Peyer's patch (tissue), 4 donors: Measurements from ENCODE around the gene DNAH17. TPM values are rescaled to one million over a fixed set of nuclear protein-coding genes. Genes with fewer than 3 reads are reported as not detected.
A peak's percentile ranks its signal among the peaks of the same experiment; 100 is the strongest.

ENCODE experiments used
- DNase-seq, 3 donors: peaks; one replicate each; pipeline ENCODE4 v3.0.0-alpha.2; 2017 to 2019
- H3K27ac ChIP-seq, 4 donors: fragments of 200-600 bp; sonication (generic); one replicate each; pipeline ENCODE4 v1.5.1; 2016 to 2019
- H3K27me3 ChIP-seq, 2 donors: fragments of 200-600 bp; sonication (generic); one replicate each; pipeline ENCODE4 v1.5.1; 2019
- H3K36me3 ChIP-seq, 3 donors: fragments of 200-600 bp; sonication (generic); one replicate each; pipeline ENCODE4 v1.5.1; 2016 to 2019
- H3K4me1 ChIP-seq, 4 donors: fragments of 200-600 bp; sonication (generic); one replicate each; pipeline ENCODE4 v1.5.1; 2016 to 2019
- H3K4me3 ChIP-seq, 4 donors: fragments of 200-600 bp; sonication (generic); 1 replicate in 3 of 4; 2 replicates in 1 of 4; pipeline ENCODE4 v1.5.1; 2016 to 2019; ENCODE audit warnings: mild to moderate bottlenecking in 1 of 4
- H3K9me3 ChIP-seq, 4 donors: fragments of 200-600 bp; sonication (generic); one replicate each; pipeline ENCODE4 v1.5.1; 2016 to 2019; ENCODE audit warnings: mild to moderate bottlenecking in 1 of 4
- POLR2A ChIP-seq, 2 donors: fragments of 450-650 bp; IDR thresholded peaks; one replicate each; pipeline ENCODE4 v1.5.1; 2017; ENCODE audit warnings: antibody characterized with exemption in 2 of 2, mild to moderate bottlenecking in 2 of 2, moderate library complexity in 2 of 2
- small RNA-seq, 2 donors: library from RNA; depleted of rRNA; stranded (forward); fragments of <200 nt; gene quantifications; one replicate each; pipeline ENCODE3, GENCODE V24; 2016
- total RNA-seq, 4 donors: library from RNA; depleted of rRNA; stranded (reverse); fragments of >200 nt; gene quantifications; one replicate each; pipeline ENCODE4 v1.1.0, GENCODE V29; 2016
- TF ChIP-seq, protein P1 (sequence below), 6 experiments: fragments of 450-650 bp in 4 of 6; fragments of 200-600 bp in 2 of 6; sonication (generic) in 1 of 6; IDR thresholded peaks; one replicate each; pipeline ENCODE4 v1.5.1; 2017 to 2019; ENCODE audit warnings: antibody characterized with exemption in 6 of 6, mild to moderate bottlenecking in 3 of 6, moderate library complexity in 1 of 6

The DNAH17 gene
- total RNA-seq, 4 donors from 2014 or later, result under 0.01 to 0.67 TPM; not detected in 2

DNA sequence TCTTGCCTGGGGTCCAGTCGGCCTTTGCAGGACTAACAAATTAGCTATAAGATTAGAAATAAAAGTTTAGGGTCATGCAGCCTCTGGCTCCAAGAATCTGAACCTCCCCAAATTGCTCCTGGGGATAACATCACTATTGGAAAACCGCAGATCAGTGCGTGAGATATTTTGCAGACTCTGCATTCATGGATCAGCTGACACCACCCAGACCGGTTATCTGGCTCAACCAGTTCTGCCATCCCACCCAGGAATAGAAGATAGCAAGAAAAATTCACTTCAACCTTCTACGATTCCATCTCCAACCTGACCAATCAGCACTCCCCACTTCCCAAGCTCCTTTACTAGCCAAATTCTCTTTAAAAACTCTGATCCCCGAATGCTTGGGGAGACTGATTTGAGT is 203.0 kb downstream of the DNAH17 start:
- no peak for TF ChIP-seq POLR2A (IDR thresholded peaks at IDR 0.05)
- TF ChIP-seq, protein P1, sequence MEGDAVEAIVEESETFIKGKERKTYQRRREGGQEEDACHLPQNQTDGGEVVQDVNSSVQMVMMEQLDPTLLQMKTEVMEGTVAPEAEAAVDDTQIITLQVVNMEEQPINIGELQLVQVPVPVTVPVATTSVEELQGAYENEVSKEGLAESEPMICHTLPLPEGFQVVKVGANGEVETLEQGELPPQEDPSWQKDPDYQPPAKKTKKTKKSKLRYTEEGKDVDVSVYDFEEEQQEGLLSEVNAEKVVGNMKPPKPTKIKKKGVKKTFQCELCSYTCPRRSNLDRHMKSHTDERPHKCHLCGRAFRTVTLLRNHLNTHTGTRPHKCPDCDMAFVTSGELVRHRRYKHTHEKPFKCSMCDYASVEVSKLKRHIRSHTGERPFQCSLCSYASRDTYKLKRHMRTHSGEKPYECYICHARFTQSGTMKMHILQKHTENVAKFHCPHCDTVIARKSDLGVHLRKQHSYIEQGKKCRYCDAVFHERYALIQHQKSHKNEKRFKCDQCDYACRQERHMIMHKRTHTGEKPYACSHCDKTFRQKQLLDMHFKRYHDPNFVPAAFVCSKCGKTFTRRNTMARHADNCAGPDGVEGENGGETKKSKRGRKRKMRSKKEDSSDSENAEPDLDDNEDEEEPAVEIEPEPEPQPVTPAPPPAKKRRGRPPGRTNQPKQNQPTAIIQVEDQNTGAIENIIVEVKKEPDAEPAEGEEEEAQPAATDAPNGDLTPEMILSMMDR (IDR thresholded peaks at IDR 0.05), result no peak
- DNase-seq, result no peak
- H3K27me3 ChIP-seq, result no peaks in the 10 kb centered on the region
- H3K9me3 ChIP-seq, result no peaks in the 10 kb centered on the region
- no peaks in the 10 kb centered on the region for H3K36me3 ChIP-seq
- H3K4me1 ChIP-seq, result peaks cover 0 to 9% (median 3%) of the 10 kb centered on the region in 4 donors
- H3K27ac ChIP-seq, result peak overlapping the region in 1 of 4 donors; percentile 44
- no peak overlapping the region for H3K4me3 ChIP-seq

Small RNA genes lying within 50 kb of the gene (small RNA-seq; reads per million reads assigned to genes)
- gene RF00415, result 0 reads per million in 2 donors
- gene RN7SL454P, result 0 to 0.06 reads per million in 2 donors

Other genes with a start within 250 kb of the DNAH17 start
- 100 to 1,000 TPM in 1 of 4 donors, 10 to 100 TPM in 2, 1 to 10 TPM in 1; 3.2 to 125 (median 20.8) TPM for gene SOCS3, start 217.3 kb downstream of the DNAH17 start, total RNA-seq
- 100 to 1,000 TPM in 3 of 4 donors, 10 to 100 TPM in 1; 32.4 to 149 (median 116) TPM for gene PGS1, start 198.7 kb downstream of the DNAH17 start, total RNA-seq
- gene CYTH1, start 204.9 kb upstream of the DNAH17 start, total RNA-seq, result 100 to 1,000 TPM in 2 of 4 donors, 10 to 100 TPM in 2; 88.3 to 262 (median 109) TPM